Measurements from ENCODE around the gene SHE.
"Not testable (repeated sequence)": the region's sequence is repeated elsewhere in the genome, so short reads cannot be mapped to it uniquely, and the experiment has no call there.

SHE gene

DNA sequence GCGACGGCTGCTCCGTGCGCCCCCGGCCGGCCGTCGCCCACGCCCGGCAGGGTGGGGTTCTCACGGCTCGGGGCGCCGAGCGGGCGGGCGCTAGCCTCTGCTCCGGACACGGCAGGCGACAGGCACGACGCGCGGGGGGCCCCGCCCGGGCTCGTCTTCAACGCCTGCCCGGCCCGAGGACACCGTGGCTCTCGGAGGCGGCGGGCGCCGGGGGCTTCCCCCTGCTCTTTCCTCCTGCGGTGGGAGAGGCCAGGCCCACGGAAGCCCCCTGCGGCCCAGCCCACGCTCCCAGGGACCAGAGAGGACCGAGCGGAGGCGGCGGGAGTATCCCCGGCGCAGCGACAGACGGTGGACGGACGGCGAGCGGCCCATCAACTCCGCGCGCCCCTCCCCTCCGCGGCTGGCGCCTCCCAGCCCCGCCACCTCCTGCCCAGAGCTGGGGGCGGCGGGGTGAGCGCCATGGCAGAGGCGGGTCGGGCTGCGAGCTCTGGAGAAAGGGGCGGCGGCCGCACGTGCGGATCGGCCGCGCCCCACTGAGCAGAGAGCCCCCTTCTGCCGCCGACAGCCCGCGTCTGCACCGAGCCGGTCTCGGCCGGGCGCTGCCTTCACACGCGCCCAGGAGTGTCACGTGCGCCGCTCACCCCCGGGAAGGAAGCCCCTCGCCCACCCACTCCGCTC lies at the start of gene SHE, which contains the start of gene TDRD10:
Gene SHE (minus strand): TSS at position 347 of the 678 bp plus-strand sequence. CDS start 386 bp downstream, outside the sequence.
Gene TDRD10 (plus strand): TSS at position 154 of the 678 bp plus-strand sequence. CDS start 4,685 bp downstream, outside the sequence.
- no peak for DNase-seq (ENCODE audit: low spot score)

DNA sequence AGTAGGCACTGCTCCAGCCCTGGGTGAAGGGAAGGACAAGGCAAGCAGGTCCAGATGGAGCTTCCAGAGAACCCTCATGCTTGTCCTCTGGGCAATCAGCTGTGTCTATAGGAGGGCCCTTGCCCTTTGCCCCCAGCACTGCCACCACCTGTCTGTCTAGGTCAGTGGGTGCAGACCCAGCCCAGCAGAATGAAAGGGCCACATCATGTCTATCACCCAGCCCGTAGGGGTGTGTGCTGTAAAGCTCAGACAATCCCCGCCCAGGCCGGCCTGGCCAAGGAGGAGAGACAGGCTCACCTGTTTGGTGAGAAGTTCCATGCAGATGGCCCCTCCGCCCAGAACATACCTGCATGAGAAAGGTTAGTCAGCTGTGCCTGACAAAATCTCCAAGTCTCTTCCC lies 49.3 kb upstream of the SHE start:
- no peak for DNase-seq (ENCODE audit: low spot score)

DNA sequence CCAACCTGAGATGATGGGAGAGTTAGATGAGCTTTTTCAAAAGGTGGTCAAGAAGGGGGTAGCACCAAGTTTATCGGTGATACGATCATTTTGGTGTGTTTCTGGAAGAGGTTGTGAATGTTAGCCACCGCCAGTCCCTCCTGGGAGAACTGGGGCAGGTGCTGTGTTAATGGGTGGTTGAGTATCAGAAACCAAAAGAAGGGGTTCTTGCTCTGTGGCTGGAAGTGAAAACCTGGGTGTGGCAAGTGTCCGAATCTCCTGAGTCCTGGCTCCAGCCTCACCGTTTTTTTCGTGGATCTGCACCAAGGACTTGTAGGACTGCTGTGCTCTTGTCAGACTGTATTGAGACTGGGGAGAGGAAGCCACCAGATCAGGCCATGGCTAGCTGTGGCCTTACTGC lies 48.4 kb upstream of the SHE start:
- no peak for DNase-seq (ENCODE audit: low spot score)

DNA sequence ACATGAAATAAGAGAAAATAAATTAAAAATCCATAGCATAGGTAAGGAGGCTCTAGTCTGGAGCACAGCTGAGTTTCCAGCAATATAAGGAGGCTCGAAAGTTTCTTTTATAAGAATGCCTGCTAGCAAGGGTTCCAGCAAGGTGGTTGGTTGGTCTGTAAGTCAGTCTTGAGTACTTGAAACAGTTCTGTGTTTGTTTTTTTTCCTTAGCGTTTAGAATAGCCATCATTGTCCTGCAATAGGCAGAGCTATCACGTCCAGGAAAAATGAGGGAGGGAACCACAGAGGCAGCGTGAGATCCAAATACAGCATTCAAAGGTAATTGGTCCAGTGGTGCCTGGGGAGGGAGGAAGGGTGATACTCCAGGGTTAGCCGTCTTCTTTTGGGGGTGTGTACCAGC lies 47.9 kb upstream of the SHE start:
- DNase-seq (ENCODE audit: low spot score): no peak

DNA sequence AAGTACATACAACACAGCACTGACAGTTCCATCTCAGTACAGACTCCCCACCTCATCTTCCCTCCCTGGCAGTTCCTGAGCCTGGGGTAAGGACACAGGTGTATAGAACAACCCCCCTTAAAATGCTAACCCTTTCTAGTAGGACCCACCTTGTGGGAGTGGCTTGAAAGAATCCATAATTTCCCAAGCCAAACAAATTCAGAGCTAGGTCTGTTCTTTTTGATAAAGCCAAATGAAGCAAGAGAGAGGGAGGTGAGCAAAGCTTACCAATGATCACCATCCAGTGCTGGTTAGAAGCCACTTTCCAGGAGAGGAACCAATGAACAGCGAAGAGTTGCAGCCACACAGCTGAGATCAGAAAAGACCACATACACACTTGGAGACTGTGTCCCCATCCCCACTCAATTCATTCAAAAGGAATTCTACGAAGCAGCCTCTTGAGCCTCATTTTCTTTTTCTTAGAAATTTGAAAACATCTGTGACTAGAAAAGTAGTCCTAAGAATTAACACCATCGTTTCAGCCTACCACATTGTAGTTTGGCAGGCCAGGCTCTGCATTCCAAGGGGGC lies 47.1 kb upstream of the SHE start:
- DNase-seq (ENCODE audit: low spot score): no peak

DNA sequence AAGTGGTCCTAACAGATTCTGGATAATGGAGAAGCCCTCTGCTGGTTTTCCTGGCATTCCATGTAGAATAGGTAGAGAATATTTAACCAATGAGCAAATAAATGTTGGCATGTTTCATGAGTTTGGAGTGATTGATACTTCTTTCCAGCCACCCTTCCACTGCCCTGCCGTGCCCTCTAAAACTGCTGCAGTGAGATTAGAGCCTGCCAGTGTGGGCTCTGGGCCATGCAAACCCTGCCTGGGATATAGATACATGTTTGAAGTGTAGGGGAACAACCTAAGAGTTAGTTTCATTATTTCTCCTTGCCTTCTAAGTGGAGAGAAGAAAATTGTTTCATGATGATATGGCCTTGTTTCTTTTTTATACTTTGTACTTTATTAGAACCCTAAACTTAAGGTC lies 45.8 kb upstream of the SHE start:
- DNase-seq (ENCODE audit: low spot score): no peak

DNA sequence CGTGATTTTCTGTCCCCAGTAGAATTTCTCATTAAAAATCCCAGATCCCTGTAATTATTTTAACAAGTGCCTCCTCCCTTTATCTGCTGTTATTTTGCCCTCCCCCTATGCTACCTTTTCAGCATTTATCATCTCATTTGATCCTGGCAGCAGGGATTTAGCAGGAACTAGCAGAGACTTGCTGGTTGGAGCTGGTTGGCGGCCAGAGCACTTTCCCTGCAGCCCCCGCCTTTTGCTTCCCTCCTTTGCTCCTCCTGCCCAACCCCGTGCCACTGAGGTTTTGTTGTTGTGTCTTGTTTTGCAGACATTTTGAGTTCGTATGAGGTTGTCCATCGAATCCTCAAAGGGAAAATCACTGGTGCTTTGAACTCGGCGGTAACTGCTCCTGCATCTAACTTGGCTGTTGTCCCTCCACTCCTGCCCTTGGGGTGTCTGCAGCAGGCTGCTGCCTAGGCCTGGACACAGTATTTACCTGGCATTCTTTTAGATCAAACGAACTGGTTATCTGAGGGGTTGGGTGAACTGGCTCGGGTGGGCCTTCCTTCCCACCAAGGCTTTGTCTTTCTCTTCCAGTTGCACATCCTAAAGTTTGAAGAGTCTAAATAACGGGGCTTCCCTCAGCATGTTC lies 45.0 kb upstream of the SHE start:
- DNase-seq (ENCODE audit: low spot score): no peak

DNA sequence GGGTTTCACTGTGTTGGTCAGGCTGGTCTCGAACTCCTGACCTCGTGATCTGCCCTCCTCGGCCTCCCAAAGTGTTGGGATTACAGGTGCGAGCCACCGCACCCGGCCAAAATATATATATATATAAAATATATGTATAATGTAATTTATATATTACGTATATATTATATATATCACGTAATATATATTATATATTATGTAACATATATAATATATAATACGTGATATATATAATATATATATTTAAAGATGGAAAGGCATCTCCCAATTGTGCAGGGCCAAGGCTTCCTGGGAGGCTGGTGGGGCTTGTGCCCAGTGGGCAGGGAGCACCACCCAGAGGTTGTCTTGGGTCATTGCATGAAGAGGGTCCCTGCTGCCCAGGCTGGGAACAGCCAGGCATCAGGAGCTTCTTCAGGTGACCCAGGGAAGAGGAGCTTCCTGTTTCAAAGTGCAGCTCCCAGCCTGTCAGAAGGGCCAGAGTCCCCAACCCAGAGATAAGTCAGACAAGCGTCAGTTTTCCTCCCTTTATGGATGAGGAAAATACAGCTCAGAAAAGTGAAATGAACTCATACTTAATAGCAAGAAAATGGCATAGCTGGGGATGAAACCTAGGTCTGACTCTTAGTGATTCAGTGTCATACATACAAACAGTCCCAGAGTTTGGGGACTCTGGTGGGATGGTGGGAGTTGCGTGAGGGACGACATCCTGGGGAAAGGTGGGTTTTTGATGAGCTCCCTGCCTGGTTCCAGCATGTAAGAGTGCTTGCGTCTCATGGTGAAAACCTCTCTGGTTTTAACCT lies 44.3 kb upstream of the SHE start:
- DNase-seq (ENCODE audit: low spot score): peak; percentile 83

DNA sequence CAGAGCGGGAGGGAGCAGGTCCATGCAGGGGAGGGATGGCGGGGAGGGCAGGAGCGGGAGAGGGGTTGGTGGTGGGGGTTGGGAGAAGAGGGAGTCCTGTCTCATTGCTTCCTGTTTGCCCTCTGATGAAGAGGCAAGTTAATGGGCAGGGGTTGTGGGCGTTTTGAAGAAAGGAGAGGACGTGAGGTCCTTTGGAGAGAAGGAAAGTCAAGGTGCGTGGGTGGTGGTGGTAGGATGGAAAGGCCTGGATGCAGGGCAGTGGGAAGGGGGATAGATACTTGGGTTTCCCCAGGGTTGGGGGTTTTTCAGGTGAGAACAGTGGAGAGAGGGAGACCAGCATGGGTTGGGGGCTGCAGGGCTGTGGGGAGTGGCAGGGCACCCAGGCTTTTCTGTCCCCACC lies 39.0 kb upstream of the SHE start:
- DNase-seq (ENCODE audit: low spot score): no peak

DNA sequence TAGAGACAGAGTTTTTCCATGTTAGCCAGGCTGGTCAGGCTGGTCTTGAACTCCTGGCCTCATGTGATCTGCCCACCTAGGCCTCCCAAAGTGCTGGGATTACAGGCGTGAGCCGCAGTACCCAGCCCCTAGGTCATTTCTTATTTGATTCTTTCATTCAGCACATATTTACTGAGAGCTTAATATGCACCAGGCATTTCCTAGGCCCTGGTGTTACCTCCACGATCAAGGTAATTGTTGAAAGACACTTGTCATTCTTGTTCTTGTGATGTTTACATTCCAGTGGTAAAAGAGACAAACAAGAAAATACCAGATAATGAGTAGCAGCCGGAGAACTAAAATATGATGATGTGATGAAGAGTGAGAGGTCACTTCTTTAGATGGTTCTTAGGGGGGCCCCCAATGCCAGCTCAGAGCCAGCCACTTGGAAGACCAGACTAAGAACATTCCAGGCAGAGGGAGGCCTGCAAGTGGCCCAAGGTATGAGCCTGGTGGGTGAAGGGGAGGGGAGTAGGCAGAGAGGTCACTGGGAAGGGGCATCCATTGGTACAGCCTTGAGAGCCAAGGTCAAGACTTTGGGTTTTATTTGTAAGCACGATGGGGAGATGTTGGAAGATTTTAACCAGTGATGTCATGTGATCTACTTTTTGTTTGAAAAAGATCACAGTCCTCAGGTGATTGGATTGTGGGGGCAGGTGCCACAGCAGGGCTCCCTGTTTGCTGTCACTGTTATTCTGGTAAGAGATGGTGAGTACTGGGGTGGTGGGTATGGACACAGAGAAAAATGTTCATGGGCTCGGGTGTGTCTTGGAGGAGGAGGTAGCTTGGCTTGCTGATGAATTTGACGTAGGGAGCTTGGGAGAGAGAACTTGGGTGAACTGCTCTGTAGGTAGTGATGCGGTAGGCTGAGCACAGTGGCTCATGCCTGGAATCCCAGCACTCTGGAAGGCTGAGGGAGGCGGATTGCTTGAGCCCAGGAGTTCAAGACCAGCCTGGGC lies 37.6 kb upstream of the SHE start:
- no peak for DNase-seq (ENCODE audit: low spot score)

DNA sequence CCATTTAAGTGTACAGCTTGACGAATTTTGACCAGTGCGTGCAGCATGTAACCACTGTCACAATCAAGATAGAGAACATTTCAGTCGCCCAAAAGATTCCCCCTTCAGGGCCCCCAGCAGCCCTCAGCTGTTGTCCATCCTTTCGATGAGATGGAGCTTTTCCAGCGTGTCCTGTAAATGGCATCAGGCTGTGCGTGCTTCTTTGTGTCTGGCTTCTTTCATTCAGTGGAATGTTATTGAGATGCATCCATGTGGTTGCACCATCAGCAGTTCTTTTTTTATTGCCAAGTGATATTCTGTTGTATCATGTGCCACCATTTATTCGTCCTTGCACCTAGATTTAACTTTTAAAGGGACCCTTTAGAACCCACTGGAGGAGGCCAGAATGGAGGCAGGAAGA lies 34.4 kb upstream of the SHE start:
- DNase-seq (ENCODE audit: low spot score): no peak

DNA sequence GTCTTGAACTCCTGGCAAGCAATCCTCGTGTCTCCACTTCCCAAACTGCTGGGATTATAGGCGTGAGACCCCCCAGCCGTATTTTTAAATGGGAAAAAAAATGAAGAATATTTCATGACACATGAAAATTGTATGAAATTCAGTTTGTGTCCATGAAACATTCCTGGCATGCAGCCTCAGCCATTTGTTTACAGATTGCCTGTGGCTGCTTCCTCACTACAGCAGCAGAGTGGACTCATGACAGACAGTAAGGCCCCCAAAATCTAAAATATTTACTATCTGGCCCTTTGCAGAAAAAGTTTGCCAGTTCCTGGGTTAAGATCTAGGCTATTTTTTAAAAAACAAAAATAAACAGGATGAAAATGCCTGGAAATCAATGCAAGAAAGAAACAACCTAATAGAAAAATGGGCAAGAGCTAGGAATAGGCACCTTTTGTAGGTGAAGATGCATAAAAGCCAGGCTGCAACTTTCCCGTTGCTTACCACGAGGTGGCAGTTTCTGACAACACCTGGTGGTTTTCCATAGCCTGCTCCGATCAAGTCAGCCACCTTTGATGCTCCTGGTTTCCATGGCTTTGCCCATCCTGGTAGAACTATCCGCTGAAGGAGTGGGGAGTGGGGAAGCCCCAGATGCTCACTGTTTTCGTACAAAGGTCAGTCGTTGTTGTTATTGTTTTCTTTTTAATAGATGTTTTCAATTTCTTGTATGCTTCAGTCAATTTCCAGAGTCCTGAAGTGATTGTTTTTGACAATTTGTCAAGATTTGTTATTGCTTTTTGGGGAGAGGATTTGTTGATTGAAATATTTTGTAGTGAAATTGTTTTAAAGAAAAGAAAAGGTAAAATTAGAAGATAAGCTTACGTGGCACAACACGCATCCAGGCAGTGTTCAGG lies 32.0 kb upstream of the SHE start:
- DNase-seq (ENCODE audit: low spot score): peak; percentile 35

DNA sequence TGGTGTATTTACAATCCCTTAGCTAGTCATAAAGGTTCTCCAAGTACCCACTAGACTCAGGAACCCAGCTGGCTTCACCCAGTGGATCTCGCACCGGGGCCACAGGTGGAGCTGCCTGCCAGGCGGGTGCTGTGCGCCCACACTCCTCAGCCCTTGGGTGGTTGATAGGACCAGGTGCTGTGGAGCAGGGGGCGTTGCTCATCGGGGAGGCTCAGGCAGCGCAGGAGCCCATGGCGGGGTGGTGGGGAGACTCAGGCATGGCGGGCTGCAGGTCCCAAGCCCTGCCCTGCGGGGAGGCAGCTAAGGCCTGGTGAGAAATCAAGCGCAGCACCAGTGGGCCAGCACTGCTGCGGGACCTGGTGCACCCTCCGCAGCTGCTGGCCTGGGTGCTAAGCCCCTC lies 29.7 kb upstream of the SHE start:
- DNase-seq (ENCODE audit: low spot score): not testable (repeated sequence)

DNA sequence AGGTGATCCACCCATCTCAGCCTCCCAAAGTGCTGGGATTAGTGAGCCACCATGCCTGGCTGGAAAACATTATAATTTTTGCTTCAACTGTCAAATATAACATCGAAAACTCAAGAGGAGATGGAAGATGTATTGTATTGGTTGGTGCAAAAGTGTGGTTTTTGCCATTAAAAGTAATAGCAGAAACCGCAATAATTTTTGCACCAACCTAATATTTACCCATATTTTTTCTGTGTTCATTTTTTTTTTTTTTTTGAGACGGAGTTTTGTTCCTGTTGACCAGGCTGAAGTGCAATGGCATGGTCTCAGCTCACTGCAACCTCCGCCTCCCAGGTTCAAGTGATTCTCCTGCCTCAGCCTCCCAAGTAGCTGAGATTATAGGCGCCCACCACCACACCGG lies 27.1 kb upstream of the SHE start:
- no peak for DNase-seq (ENCODE audit: low spot score)

DNA sequence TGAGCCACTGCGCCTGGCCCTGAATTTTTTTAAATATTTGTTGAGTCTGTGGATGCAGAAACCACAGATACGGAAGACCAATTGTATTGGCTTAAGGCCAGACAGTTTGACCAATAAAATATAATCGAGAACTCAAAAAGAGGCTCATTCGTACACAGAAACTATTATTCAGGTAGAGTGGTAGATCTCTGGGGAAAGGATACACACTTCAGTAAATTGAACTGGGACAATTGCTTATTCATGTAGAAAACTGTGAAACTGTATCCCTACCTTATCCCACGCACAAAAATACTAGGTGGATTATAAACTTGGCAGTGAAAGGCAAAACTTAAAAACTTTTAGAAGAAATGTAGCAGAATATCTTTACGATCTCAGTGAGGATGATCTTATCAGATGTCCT lies 25.0 kb upstream of the SHE start:
- DNase-seq (ENCODE audit: low spot score): no peak

DNA sequence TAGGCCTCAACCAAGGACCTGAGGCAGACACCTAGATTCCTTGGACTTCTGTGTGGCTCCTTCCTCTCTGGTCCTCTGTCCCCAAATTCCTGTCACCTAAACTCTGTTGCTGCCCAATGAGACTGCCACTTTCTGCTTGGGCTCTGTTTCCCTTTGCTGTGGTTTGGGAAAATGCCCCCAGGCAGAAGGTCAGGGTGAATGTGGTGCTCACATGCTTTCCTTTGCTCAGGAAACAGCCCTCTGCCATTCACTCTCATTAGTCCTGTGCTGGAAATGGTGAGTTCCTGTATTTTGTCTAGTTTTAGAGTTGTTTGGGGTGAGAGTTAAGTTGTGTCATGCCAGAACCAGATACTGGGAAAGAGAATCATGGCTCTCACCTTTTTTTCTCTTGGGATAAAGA lies 22.7 kb upstream of the SHE start:
- DNase-seq (ENCODE audit: low spot score): no peak

DNA sequence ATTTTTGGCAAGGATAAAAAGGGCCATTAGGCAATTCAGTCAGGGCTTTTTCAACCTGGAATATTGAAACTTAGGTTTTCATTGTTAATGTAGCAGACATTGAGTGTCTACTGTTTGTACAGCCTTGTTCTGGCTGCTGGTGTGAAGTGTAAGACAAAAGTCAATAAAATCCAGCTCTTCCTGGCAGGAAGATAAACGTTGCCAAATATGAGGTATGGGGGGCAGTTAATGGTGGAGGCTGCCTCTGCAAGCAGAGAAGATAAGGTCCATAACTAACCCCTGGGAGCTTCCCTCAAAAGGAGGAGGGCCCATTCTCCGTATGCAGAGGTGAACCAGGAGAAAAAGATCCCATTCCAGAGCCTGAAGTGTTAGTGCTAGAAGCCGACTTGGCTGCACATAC lies 19.5 kb upstream of the SHE start:
- no peak for DNase-seq (ENCODE audit: low spot score)

DNA sequence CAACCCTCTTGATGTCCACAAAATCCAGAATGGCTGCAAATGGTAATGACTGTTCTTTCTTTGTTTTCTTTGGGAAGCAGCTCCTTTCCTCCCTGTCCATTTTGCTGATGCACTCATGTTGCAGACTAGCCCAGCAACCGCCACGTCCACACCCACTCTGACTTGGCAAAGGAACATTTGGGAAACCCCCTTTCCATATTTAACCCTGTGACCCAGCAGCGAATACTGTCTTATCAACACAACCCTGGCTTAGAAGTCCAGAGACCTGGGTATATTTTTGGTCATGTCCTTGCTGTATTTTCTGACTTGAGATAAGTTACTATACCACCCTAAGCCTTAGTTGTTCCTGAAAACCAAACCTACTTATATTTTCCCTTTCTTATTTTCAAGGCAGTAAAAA lies 18.1 kb upstream of the SHE start:
- DNase-seq (ENCODE audit: low spot score): no peak

DNA sequence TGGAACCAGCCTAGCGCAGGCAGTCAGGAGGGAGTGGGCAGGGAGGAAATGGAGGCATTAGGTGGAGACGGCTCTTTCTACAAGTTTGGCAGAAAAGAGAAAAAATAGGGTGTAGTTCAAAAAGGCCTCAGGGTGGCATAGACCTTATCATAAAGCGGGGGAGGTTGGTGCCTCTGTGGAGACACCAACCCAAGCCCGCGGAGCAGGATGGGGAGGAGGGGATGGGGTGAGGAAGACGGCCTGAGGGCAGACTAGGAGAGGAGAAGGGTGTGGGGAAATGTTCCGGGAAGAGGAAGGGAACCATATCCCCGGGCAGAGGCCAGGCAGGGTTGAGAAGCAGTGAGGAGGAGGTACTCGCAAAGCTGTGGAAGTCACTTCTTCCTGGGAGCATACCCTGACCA lies 17.4 kb upstream of the SHE start:
- DNase-seq (ENCODE audit: low spot score): no peak

DNA sequence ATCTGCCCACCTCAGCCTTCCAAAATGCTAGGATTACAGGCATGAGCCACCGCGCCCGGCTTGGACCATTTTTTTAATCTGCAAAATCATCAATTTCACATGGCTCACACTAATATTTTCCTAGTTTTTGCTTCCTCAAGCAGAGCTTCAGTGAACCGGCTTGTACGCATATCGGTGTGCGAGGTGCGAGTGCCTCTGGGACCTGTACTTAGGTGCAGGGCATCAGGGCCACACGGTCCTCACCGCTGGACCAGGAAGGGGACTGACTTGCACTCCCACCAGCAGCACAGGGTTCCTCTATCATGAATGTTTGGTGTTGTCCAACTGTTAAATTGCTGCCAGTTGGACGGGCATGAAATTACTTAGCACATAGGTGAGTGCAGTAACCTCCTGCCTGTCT lies 15.4 kb upstream of the SHE start:
- DNase-seq (ENCODE audit: low spot score): no peak
